C4-2B (cell line): ENCODE data around the gene PPP3R1.

Source experiments
- H3K27ac ChIP-seq: fragments of 450-650 bp; 2 replicates; pipeline ENCODE4 v1.5.1; 2017
- ZFX ChIP-seq: fragments of 450-650 bp; IDR thresholded peaks from 2 replicates; pipeline ENCODE4 v1.6.1; 2017
- TF ChIP-seq, protein P1 (sequence below): fragments of 450-650 bp; conservative IDR thresholded peaks from 2 replicates; pipeline ENCODE4 v1.5.1; 2017; ENCODE audit warnings: mild to moderate bottlenecking

PPP3R1 gene

DNA sequence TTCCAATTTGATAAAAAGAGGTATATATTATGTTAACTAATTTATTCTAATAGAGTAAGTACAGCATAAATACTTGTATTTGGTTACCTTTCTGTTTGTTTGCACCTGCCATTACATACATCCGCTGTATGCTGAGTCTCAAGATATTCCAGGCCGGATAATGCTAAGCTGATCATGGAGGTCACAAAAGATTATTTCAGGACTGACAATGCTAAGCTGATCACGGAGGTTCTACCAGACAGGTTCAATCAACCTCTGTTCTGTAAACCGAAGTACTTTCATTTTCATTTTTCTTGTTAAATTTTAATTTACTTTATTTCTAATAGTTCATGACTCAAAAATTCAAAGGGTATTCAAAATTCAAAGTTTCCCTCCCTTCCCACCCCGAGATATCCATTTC is 63.5 kb downstream of the PPP3R1 start:
- no peak overlapping the region for H3K27ac ChIP-seq
- TF ChIP-seq ZFX: no peak
- TF ChIP-seq, protein P1, sequence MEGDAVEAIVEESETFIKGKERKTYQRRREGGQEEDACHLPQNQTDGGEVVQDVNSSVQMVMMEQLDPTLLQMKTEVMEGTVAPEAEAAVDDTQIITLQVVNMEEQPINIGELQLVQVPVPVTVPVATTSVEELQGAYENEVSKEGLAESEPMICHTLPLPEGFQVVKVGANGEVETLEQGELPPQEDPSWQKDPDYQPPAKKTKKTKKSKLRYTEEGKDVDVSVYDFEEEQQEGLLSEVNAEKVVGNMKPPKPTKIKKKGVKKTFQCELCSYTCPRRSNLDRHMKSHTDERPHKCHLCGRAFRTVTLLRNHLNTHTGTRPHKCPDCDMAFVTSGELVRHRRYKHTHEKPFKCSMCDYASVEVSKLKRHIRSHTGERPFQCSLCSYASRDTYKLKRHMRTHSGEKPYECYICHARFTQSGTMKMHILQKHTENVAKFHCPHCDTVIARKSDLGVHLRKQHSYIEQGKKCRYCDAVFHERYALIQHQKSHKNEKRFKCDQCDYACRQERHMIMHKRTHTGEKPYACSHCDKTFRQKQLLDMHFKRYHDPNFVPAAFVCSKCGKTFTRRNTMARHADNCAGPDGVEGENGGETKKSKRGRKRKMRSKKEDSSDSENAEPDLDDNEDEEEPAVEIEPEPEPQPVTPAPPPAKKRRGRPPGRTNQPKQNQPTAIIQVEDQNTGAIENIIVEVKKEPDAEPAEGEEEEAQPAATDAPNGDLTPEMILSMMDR: no peak

DNA sequence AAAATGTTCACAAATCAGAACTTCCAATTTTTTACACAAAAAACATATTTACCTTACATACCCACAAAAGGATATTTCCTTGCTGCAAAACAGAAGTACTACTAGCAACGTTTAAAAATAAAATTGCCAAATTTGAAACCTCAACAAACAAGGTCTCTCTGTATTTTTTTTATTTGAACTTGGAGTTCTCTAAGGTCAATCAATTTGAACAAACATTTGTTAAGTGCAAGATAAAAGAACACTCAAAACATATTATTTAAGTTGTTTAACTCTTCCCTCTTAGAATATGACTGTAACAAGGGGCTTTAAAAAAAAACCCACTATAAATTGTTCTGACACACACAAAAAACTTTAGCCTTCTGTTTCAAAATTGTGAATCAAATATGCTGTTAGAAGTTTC is 65.0 kb downstream of the PPP3R1 start:
- TF ChIP-seq ZFX: no peak
- TF ChIP-seq, protein P1: no peak
- H3K27ac ChIP-seq: no peak overlapping the region

DNA sequence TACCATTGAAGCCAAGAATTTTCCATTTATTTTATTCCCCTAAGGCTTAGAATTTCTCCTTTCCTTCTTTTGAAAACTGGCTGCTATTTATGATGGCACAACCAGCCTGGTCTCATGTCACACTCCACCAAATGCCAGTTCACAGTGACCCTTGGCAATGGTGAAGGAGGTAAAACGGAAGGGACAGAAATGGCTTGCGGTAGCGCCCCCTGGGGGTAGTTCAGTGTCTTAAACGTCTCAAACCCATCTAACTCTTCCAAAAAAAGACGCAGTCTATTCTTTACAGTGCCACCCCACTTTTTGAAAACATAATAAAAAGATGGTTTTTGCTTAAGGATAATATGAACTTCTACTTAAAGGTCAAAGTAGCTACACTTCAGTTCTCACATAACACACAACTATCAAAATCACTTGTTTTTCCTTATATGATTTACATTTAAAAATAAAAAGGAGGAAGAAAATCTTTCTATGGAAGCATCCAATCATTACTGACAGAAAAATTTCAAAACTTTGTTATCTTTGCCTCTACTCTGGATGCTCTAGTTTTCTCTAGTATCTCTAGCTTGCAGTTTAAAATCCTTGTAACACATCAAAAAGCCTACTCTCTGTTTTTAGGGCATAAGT is 66.7 kb downstream of the PPP3R1 start:
- TF ChIP-seq, protein P1: peak; percentile 64
- no peak for TF ChIP-seq ZFX
- no peak overlapping the region for H3K27ac ChIP-seq

DNA sequence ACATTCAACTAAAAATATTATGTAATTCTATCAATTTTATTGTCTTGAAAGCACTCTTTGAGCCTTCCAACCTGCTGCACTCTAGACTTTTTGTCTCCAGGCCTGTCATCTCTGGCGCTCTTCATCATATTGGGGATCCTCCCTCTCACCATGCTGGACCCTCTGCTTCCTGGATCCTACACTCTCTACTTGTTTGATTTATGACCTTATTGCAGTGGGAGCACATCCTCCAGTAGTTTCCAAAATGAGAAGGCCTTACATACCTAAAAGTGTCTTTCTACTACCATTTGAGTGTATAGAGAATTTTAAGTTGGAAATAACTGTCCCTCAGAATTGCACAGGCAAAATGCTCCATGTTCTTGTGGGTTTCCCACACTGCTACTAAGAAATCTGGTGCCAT is 69.4 kb downstream of the PPP3R1 start:
- no peak for TF ChIP-seq ZFX
- TF ChIP-seq, protein P1: no peak
- no peak overlapping the region for H3K27ac ChIP-seq

DNA sequence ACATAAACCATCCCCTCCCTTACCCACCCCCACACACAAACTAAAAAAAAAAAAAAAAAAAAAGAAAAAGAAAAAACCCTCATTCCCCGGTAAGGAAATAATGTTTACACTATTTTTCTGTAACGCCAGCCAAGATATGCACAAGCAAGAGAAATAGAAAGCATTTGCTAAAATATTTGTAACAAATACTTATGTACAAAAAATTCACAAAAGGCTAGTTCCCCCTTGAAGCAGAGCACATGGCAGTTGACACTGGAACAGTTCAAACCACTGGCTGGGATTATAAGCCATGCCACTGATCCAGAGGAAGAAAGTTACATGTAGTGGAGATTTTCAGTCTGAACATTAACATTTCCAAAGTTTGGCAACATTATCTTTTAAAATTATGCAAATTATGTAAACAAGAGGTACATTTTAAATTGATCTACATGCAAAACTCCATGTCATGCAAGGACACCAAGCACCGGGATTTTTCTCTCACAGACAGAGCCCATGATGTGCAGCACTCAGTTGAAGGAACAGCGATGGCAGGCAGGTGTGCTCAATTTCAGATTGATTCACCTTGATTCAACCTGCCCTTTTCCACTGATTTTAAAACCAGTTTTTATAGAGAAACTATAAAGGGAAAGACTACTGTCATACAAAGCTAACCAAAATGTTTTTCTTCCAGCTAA is 73.2 kb downstream of the PPP3R1 start:
- H3K27ac ChIP-seq: no peak overlapping the region
- TF ChIP-seq, protein P1: no peak
- no peak for TF ChIP-seq ZFX

DNA sequence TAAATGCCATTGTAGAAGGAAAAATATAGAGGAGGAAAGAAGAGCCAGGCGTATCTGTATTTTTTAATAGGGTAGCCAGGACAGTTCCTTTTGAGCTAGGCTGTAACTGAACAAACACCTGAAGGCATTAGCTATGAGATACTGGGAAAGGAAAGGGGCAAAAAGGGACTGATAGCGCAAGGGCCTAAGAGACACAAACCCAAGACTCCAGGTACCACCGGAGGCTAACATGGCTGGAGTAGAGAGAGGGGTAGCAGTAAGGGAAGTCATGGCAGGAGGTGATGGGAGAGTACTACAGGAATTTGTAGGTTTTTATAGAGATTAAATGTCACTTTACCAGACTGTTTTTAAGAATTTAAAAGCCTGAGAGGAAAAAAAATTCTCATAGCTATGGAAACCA is 73.9 kb downstream of the PPP3R1 start:
- TF ChIP-seq, protein P1: no peak
- TF ChIP-seq ZFX: no peak
- H3K27ac ChIP-seq: no peak overlapping the region

DNA sequence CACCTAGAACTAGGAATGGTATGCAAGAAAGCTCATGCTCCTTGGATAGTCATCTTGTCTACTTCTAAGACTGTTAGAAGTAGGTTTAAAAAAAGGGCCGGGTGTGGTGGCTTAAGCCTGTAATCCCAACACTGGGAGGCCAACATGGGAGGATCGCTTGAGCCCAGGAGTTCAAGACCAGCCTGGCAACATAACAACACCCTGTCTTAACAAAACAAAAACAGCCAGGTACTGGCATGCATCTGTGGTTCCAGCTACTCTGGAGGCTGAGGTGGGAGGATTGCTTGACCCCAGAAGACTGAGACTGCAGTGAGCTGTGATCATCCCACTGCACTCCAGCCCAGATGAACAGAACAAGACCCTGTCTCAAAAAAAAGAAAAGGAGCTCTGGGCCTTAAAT is 74.8 kb downstream of the PPP3R1 start:
- TF ChIP-seq ZFX: no peak
- TF ChIP-seq, protein P1: no peak
- no peak overlapping the region for H3K27ac ChIP-seq
